C4-2B (cell line): ENCODE measurements around the gene MAJIN.

Source experiments
- ZFX ChIP-seq: fragments of 450-650 bp; IDR thresholded peaks from 2 replicates; pipeline ENCODE4 v1.6.1; 2017
- TF ChIP-seq, protein P1 (sequence below): fragments of 450-650 bp; conservative IDR thresholded peaks from 2 replicates; pipeline ENCODE4 v1.5.1; 2017; ENCODE audit warnings: mild to moderate bottlenecking

DNA sequence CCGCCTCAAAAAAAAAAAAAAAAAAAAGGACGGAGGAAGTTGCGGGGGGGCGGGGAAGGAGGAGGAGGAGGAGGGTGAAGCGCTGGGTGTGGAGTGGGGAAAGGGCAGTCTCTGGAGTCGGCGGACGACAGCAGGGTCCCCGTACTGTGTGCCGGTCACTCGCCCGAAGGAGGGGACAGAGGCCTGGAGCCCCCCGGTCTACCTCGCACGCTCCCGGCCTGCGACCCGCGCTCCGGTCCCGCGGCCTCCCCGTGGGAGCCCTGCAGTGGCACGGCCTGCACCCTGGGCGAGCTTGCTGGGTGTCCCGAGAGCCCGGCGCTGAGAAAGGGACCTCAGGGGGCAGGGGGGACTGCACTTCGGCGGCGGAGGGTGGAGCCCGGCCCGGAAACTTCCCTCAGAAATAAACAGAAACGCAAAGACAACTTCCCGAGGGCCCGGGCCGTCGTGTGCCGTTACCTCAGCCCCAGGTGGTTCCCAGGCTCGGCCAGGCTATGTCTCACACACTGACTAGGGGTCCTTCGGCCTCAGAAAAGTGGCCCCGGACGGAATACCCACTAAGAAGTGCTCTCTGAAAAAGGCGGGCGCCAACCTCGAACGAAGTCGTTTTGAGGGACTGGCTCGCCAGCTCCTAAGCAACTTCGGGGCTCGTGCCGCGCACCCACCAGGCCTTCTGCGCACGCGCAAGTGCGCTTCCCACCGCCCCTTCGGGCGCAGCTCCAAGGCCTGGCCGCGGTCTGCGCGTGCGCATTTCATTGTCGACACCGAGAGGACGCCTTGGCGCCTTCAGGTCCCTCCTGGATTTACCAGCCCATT, at the start of gene MAJIN:
- TF ChIP-seq, protein P1, sequence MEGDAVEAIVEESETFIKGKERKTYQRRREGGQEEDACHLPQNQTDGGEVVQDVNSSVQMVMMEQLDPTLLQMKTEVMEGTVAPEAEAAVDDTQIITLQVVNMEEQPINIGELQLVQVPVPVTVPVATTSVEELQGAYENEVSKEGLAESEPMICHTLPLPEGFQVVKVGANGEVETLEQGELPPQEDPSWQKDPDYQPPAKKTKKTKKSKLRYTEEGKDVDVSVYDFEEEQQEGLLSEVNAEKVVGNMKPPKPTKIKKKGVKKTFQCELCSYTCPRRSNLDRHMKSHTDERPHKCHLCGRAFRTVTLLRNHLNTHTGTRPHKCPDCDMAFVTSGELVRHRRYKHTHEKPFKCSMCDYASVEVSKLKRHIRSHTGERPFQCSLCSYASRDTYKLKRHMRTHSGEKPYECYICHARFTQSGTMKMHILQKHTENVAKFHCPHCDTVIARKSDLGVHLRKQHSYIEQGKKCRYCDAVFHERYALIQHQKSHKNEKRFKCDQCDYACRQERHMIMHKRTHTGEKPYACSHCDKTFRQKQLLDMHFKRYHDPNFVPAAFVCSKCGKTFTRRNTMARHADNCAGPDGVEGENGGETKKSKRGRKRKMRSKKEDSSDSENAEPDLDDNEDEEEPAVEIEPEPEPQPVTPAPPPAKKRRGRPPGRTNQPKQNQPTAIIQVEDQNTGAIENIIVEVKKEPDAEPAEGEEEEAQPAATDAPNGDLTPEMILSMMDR: no peak
- TF ChIP-seq ZFX: peak; percentile 86
